Stimulated activated CD4-positive, alpha-beta T cell treated with anti-CD3 and anti-CD28 coated beads, Interleukin-4, amount 100 ng/mL, for 48 hours (primary cell): Measurements from ENCODE around the gene C4orf50.

Source experiments
- DNase-seq, 2 donors: peaks; one replicate each; pipeline ENCODE4 v3.0.0-alpha.2; 2020; ENCODE audit warnings: low read depth in 2 of 2

The C4orf50 gene

DNA sequence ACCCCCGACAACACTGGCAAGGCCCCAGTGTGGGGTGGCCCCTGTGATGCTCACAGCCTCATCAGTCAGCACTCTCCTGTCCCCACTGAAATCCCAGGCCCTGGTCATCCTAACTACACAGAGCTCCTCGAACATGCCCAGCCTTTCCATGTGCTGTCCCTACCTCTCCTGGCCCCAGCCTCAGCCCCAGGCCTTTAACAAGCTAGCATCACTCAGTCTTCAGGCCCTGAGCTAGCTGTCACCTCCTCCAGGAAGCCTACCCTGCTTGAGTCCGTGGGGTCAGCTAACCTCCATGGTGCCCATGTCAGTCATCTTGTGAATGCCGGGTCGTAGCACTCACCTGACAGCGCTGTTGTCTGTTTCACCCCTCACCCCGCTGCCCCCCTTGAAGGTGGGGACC is 25.6 kb upstream of the C4orf50 start:
- DNase-seq, result no peak

DNA sequence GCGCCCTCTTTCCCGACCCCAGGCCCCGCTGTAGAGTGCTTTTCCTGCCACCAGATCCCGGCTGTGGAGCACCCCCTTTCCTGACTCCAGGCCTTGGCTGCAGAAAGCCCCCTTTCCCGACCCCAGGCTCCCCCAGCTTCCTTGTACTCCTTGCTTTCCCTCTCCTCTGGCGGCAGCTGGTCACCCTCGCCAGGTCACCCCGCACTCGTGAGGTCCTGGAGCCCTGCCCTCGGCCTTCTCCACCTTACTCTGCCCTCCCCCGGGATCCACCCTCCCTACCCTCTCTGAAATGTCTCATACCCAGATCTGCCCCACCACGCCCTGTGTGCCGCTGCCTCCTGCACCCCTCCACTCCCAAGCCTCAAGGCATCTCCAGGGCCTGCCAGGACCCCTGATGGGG is 25.0 kb upstream of the C4orf50 start:
- DNase-seq, result no peak

- no peak for DNase-seq
Observed at GRCh38 chr4:6042293-6043063, 24.2 kb upstream of the C4orf50 start.

DNA sequence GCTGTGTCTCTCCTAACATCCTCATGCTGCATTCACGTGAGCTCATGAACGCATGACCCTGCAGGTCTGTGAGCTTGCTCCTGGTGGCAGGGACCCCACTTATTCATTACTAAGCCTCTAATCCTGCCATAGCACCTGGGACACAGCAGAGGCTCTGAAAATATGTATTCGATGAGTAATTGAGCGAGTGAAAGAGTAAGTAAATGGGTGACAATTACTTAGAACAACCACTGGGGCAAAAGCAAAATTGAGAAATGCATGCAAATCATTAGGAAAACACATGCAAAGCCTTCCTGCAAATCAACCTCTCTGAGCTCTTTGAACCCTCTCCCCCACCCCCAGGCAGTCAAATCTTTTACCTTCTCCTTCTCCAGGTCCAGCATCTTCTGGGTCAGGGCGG is 23.6 kb upstream of the C4orf50 start:
- DNase-seq, result no peak

DNA sequence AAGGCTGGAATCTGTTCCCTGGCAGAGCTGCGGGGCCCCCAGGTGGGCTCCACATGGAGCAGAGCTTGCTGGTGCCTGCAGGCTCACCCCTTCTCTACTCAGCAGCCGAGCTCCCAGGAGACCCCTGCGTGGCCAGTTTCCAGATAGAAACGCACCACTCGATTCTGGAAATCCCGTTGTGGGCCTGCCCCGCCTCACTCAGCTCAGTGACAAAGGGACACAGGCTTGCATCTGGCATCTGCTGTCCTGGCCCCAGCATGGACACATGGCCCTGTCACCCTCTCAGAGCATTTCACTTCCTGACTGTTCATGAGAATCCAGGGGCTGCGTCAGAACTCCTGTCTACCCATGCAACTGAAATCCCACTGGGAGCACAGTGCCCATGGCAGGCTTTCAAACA is 20.5 kb upstream of the C4orf50 start:
- no peak for DNase-seq

- no peak for DNase-seq
Observed at GRCh38 chr4:6035786-6036185, 17.6 kb upstream of the C4orf50 start.

GRCh38 chr4:6033381-6033780 is 15.2 kb upstream of the C4orf50 start:
- DNase-seq, result no peak

GRCh38 chr4:6032249-6033244 is 14.3 kb upstream of the C4orf50 start:
- no peak for DNase-seq

GRCh38 chr4:6031846-6032245 is 13.6 kb upstream of the C4orf50 start:
- no peak for DNase-seq

- no peak for DNase-seq
Observed at GRCh38 chr4:6030679-6031078, 12.4 kb upstream of the C4orf50 start.

GRCh38 chr4:6029254-6029653 is 11.0 kb upstream of the C4orf50 start:
- no peak for DNase-seq

DNA sequence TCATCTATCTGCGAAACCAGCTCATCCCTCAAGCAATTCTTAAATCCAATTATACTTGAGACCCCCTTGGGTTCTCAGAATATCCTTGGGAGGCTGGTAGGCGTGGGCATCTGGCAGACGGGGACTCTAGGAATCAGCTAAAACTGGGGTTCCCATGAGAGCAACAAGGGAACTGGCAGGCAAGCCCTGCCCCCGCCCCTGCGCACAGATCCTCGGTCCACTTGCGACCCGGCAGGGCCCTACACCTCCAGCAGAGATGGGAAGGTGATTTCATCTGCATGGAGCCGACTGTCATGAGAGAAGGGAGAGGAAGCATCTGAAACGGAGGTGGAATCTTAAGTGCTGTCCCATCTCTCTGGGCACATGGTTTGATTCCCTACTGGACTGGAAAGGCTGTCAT is 9.9 kb upstream of the C4orf50 start:
- no peak for DNase-seq

DNA sequence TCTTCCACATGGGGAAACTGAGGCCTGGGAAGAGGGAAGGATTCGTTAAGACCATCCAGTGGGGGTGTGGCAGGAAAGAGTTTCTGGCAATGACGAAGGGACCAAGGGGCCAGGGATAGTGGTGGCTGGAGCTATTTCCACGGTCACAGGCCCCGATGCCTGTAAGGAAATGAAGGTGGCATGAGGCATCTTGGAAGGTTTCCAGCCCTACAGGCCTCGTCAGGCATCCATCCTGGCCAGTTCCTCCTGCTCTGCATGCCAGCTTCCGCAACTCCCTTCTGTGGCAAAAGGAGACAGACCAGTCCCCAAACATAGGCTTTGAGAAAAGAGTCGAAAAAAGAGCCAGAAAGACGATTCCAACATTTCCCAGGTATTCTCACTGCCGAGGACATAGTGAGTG is 9.2 kb upstream of the C4orf50 start:
- DNase-seq, result no peak

- DNase-seq, result no peak
Observed at GRCh38 chr4:6024313-6024960, 6.2 kb upstream of the C4orf50 start.

DNA sequence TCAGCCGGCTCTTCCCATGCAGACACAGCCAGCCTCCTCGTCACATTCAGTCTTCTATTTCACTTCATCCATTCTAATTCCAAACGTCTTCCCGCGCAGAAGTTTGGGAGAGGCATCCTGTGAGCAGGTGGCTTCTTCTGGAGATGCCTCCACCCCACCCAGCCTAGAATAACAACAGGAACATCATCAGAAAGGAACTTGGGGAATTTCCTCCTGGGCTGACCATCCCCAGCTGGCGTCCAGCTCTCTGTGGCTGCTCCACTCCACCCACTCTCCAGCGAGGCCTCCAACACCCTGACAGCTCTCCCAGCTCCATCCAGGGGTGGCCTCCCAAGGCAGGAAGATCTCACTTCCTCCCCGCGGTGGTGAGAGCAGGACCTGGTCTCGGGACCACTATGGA is 5.5 kb upstream of the C4orf50 start:
- DNase-seq, result no peak

GRCh38 chr4:6022607-6023288 is 4.5 kb upstream of the C4orf50 start:
- no peak for DNase-seq

DNA sequence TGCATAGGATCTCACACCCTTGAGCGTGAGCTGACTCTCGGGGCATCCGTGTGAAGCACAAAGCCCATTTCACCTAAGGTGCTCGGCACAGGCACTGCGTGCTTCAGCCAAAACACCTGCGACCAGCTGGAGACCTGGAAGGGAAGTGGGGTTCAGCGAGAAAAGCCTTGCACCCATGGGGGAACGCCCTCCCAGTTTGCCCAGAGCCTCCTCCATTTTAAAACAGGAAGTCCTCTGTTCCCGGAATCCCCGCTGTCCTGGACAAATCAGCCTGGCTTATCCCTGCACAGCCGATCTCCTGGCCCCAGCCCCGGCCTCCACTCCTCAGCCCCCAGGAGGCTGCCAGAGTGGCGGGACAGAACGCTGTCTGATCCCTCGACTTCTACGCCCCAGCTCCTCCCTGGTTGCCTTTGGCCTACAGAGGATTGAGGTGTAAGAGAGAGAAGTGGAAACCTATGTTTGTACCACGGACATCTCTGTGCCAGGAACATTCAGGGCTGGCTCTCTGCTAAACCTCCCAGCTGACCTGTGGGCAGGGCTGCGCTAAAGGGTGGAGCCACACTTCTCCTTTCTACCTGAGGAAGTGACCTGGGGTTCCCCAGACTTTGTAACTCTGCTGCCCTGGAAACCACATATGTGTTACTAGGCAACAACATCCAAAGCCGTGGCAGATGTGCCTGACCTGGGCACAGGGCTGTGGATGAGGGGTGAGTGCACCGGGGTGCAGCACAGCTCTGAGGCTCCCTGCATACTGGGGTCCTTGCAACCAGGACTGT is 3.8 kb upstream of the C4orf50 start:
- DNase-seq, result no peak

GRCh38 chr4:6020613-6021012 is 2.4 kb upstream of the C4orf50 start:
- DNase-seq, result no peak

DNA sequence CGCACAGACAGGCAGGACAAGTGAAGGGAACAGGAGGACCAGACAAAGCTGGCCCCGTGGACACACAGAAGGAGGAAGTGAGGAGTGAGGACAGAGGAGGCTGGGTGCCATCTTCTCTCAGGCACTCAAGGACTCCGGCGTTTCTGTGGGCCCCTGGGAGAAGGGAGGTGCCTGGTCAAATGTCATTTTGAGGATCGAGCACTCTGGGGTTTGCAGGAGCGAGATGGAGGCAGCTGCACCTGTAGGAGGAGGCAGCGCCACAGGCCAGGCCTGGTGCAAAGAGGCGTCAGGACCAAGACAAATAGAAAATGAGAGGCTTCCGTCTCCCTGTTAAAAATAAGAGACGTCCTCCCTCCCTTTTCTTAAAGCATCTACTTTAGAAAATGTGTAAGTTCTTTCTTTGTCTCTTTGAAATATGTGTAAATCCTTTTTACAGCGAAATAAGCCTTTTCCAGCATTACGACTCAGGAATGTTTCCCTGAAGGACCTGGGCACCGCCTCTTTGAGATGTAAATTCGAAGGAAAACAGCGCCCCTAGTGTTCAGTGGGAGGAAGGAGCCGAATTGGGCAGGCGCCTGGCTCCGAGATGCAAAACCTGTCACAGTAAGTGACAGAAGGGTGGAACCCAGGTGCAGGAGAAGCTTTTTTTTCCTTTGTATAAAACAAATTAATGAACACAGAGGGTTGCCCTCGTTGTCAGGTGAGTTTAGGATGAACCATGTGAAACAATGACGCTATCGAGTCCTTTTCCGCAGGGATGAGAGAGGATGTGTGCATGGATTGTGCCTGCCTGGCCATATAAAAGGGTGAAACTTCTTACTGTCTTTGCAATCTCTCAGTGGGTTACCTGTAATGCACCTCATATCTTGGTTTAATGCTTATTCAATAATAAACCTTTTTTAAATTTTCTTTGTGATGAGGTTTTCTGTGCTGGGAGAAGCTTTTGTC is 1.4 kb upstream of the C4orf50 start:
- peak in 1 of 2 donors; percentile 8 for DNase-seq

- DNase-seq, result no peak
Observed at GRCh38 chr4:6017800-6018199, 431 bp downstream of the C4orf50 start.
